Kidney (tissue), 14 donors: ENCODE measurements around the gene ACOT9. TPM values are rescaled to one million over a fixed set of nuclear protein-coding genes. Genes with fewer than 3 reads are reported as not detected.

Source experiments
- DNase-seq, 5 donors: peaks; one replicate each; pipeline ENCODE4 v3.0.0-alpha.2; 2013 to 2020
- FAIRE-seq: peaks from 2 replicates; lab custom pipeline; 2012; peaks lifted over from hg19 to GRCh38; lab: Jason Lieb, UNC
- H3K27ac ChIP-seq, 2 donors: one replicate each; pipeline ENCODE4 v1.7.0; 2013; ENCODE audit warnings: low read depth in 2 of 2, low read length in 2 of 2, inconsistent platforms in 1 of 2
- H3K27me3 ChIP-seq: one replicate; pipeline ENCODE4 v1.7.1; 2013; ENCODE audit warnings: low read length, inconsistent platforms; ENCODE audit not compliant: control insufficient read depth, insufficient read depth
- H3K36me3 ChIP-seq, 3 donors: one replicate each; pipeline versions ENCODE4 v1.7.0 to v1.7.1; 2013; ENCODE audit warnings: low read length in 3 of 3, control low read depth in 1 of 3, inconsistent platforms in 1 of 3; ENCODE audit not compliant: insufficient read depth in 3 of 3, control insufficient read depth in 2 of 3
- H3K4me1 ChIP-seq, 3 donors: one replicate each; pipeline versions ENCODE4 v1.7.0 to v1.7.1; 2013; ENCODE audit warnings: low read length in 3 of 3, inconsistent platforms in 1 of 3, low read depth in 1 of 3; ENCODE audit not compliant: control insufficient read depth in 2 of 3, insufficient read depth in 2 of 3
- H3K4me3 ChIP-seq, 3 donors: one replicate each; pipeline versions ENCODE4 v1.7.0 to v1.8.1; 2013; ENCODE audit warnings: low read length in 3 of 3, control low read depth in 1 of 3, inconsistent platforms in 1 of 3
- H3K9ac ChIP-seq, 3 donors: one replicate each; pipeline versions ENCODE4 v1.7.0 to v1.7.1; 2013; ENCODE audit warnings: low read length in 3 of 3, control low read depth in 1 of 3, inconsistent platforms in 1 of 3
- H3K9me3 ChIP-seq, 3 donors: one replicate each; pipeline versions ENCODE4 v1.7.0 to v1.7.1; 2013; ENCODE audit warnings: low read length in 3 of 3, control low read depth in 1 of 3, inconsistent platforms in 1 of 3; ENCODE audit not compliant: control insufficient read depth in 2 of 3, insufficient read depth in 1 of 3
- intact Hi-C: fragments of 100-400 bp; cut with DNase I; formaldehyde crosslinking; loops from one replicate; pipeline ENCODE4 v1.11.1; 2022
- polyA plus RNA-seq: library from polyadenylated mRNA; stranded (reverse); fragments of 350-450 nt; fragmentation: Illumina TruSeq; extraction: RNeasy Lipid Tissue Mini Kit (QIAGEN cat#74804); gene quantifications from one replicate; pipeline ENCODE4 v1.2.3, GENCODE V29; 2014; ENCODE audit warnings: low read depth, low replicate concordance; ENCODE audit not compliant: insufficient read depth
- total RNA-seq: library from RNA; stranded (reverse); fragmentation: NEBNext Ultra II Directional; extraction: Animal tissue kit (Norgen Biotek cat#: 25700); gene quantifications from one replicate; pipeline ENCODE4 v1.2.1, GENCODE V29; 2021
- TF ChIP-seq, protein P1 (sequence below): IDR thresholded peaks from 3 replicates; pipeline ENCODE4 v1.5.1; 2012; ENCODE audit warnings: mild to moderate bottlenecking, moderate library complexity, borderline replicate concordance; ENCODE audit not compliant: insufficient read depth; ENCODE audit errors: extremely low read depth
- donor health status: control.
- donor health status: control.
- donor health status: control.
- donor health status: control.
- donor health status: control.
- donor health status: DM: yes; HTN: yes; CAD: no.
- donor health status: Normal renal cell carcinoma (clear cell type).

ACOT9 gene
- total and polyA plus RNA-seq, 2 donors from 2014 or later: 24.9 to 42.7 TPM

DNA sequence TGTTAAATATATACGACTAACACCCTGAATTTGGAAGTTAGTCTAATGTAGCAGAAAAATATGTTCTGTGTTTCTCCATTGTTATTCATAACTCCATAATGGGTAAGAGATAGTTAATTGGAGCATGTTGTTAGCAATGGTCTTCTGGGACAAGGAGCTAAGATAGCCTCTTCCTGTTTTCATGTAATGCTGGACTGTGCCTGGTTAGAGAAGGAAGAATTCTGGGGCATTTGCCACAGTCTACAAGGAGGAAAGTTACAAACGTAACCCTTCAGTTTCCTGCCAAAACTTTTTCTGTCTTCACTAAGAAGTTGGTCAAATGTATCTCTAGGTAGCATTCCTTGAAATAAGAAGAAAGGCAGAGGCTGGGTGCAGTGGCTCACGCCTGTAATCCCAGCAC lies 70.0 kb downstream of the ACOT9 start:
- intact Hi-C loops: no loop called here
- TF ChIP-seq, protein P1, sequence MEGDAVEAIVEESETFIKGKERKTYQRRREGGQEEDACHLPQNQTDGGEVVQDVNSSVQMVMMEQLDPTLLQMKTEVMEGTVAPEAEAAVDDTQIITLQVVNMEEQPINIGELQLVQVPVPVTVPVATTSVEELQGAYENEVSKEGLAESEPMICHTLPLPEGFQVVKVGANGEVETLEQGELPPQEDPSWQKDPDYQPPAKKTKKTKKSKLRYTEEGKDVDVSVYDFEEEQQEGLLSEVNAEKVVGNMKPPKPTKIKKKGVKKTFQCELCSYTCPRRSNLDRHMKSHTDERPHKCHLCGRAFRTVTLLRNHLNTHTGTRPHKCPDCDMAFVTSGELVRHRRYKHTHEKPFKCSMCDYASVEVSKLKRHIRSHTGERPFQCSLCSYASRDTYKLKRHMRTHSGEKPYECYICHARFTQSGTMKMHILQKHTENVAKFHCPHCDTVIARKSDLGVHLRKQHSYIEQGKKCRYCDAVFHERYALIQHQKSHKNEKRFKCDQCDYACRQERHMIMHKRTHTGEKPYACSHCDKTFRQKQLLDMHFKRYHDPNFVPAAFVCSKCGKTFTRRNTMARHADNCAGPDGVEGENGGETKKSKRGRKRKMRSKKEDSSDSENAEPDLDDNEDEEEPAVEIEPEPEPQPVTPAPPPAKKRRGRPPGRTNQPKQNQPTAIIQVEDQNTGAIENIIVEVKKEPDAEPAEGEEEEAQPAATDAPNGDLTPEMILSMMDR: no peak
- H3K4me1 ChIP-seq: peaks cover 0 to 3% (median 0%) of the 10 kb centered on the region in 3 donors
- DNase-seq (no peak), FAIRE-seq (no peak)
- H3K9ac ChIP-seq: no peak overlapping the region
- no peaks in the 10 kb centered on the region for H3K9me3 ChIP-seq
- H3K27me3 ChIP-seq: peaks cover 2% of the 10 kb centered on the region
- no peak overlapping the region for H3K4me3 ChIP-seq
- H3K27ac ChIP-seq: no peak overlapping the region
- no peaks in the 10 kb centered on the region for H3K36me3 ChIP-seq

DNA sequence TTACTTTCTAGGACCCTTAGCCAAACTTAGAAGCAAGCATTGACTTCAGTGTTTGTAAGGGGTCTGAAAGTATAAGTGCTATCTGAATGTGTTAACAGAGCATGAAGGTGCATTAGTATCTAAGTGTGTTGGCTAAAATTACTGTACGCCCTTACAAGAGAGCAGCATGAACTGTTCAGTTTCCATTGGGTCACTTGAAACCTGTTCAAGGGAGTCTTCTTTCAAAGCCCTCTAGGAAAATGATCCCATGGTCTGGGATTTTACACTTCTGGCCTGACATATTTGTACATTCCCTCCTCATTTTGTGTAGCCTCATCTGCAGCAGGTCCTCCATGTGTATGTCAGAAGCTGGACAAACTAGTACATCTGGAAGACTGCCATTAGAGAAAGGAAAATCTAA lies 72.5 kb downstream of the ACOT9 start:
- Histone ChIP-seq H3K4me3 (no peak overlapping the region), H3K27ac (no peak overlapping the region), H3K9ac (no peak overlapping the region), H3K9me3 (no peaks in the 10 kb centered on the region), H3K36me3 (no peaks in the 10 kb centered on the region), H3K4me1 (peaks cover 0 to 3% (median 0%) of the 10 kb centered on the region in 3 donors), H3K27me3 (no peaks in the 10 kb centered on the region)
- TF ChIP-seq, protein P1: no peak
- intact Hi-C loops: no loop called here
- no peak for DNase-seq
- FAIRE-seq: no peak

DNA sequence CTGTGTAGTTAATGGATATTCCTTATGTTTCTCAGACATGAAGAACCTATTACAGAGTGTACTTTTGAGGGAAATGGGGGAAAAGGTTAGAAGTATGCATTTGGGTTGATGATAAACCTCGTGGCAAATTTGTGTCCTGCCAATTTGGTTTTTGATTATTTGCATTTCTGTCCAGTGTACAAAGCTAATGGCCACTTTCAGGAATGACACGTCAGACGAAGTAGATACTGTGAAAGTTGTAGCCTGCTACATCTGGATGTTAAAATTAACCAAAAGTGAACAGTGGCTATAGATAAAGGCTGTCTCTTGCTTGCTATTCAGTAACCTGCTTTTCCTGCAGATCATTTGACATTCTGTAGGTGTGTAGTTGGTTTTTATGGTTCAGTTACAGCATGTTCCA lies 74.7 kb downstream of the ACOT9 start:
- Histone ChIP-seq H3K9ac (peak overlapping the region in 1 of 3 donors; percentile 73), H3K27me3 (no peaks in the 10 kb centered on the region), H3K27ac (no peak overlapping the region), H3K4me1 (peaks cover 0 to 3% (median 0%) of the 10 kb centered on the region in 3 donors), H3K9me3 (no peaks in the 10 kb centered on the region), H3K4me3 (peak overlapping the region; percentile 41 to 69 (median 68)), H3K36me3 (no peaks in the 10 kb centered on the region)
- FAIRE-seq (no peak), DNase-seq (peak in 1 of 5 donors; percentile 16)
- TF ChIP-seq, protein P1: no peak
- intact Hi-C loops: no loop called here
